Measurements from ENCODE around the gene LRRC31.

The LRRC31 gene

GRCh38 chr3:169907476-169907875, 37.7 kb upstream of the LRRC31 start:
- H3K9me3 ChIP-seq (ENCODE audit: severe bottlenecking), result no peaks in the 10 kb centered on the region
- no peak overlapping the region for H3K4me3 ChIP-seq (ENCODE audit: severe bottlenecking)
- peaks cover 3% of the 10 kb centered on the region for H3K27me3 ChIP-seq (ENCODE audit: insufficient read depth, poor library complexity, severe bottlenecking)
- H3K36me3 ChIP-seq (ENCODE audit: low read depth), result no peaks in the 10 kb centered on the region
- ATAC-seq (ENCODE audit: low read depth) (no peak), DNase-seq (ENCODE audit: low spot score) (no peak)
- TF ChIP-seq, protein P1, sequence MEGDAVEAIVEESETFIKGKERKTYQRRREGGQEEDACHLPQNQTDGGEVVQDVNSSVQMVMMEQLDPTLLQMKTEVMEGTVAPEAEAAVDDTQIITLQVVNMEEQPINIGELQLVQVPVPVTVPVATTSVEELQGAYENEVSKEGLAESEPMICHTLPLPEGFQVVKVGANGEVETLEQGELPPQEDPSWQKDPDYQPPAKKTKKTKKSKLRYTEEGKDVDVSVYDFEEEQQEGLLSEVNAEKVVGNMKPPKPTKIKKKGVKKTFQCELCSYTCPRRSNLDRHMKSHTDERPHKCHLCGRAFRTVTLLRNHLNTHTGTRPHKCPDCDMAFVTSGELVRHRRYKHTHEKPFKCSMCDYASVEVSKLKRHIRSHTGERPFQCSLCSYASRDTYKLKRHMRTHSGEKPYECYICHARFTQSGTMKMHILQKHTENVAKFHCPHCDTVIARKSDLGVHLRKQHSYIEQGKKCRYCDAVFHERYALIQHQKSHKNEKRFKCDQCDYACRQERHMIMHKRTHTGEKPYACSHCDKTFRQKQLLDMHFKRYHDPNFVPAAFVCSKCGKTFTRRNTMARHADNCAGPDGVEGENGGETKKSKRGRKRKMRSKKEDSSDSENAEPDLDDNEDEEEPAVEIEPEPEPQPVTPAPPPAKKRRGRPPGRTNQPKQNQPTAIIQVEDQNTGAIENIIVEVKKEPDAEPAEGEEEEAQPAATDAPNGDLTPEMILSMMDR (IDR thresholded peaks at IDR 0.05; ENCODE audit: poor library complexity, severe bottlenecking), result no peak
- H3K4me1 ChIP-seq (ENCODE audit: insufficient read depth, poor library complexity, severe bottlenecking), result no peaks in the 10 kb centered on the region
- H3K27ac ChIP-seq (ENCODE audit: poor library complexity, severe bottlenecking), result no peak overlapping the region

GRCh38 chr3:169905404-169905803, 35.7 kb upstream of the LRRC31 start:
- no peaks in the 10 kb centered on the region for H3K4me1 ChIP-seq (ENCODE audit: insufficient read depth, poor library complexity, severe bottlenecking)
- H3K36me3 ChIP-seq (ENCODE audit: low read depth), result no peaks in the 10 kb centered on the region
- H3K27me3 ChIP-seq (ENCODE audit: insufficient read depth, poor library complexity, severe bottlenecking), result peaks cover 3% of the 10 kb centered on the region
- ATAC-seq (ENCODE audit: low read depth), result no peak
- DNase-seq (ENCODE audit: low spot score), result no peak
- H3K27ac ChIP-seq (ENCODE audit: poor library complexity, severe bottlenecking), result no peak overlapping the region
- TF ChIP-seq, protein P1 (IDR thresholded peaks at IDR 0.05; ENCODE audit: poor library complexity, severe bottlenecking), result no peak
- peaks cover 3% of the 10 kb centered on the region for H3K9me3 ChIP-seq (ENCODE audit: severe bottlenecking)
- no peak overlapping the region for H3K4me3 ChIP-seq (ENCODE audit: severe bottlenecking)

GRCh38 chr3:169901453-169901852, 31.7 kb upstream of the LRRC31 start:
- Histone ChIP-seq H3K9me3 (ENCODE audit: severe bottlenecking) (peaks cover 3% of the 10 kb centered on the region), H3K4me3 (ENCODE audit: severe bottlenecking) (no peak overlapping the region), H3K27ac (ENCODE audit: poor library complexity, severe bottlenecking) (no peak overlapping the region), H3K4me1 (ENCODE audit: insufficient read depth, poor library complexity, severe bottlenecking) (no peaks in the 10 kb centered on the region), H3K27me3 (ENCODE audit: insufficient read depth, poor library complexity, severe bottlenecking) (no peaks in the 10 kb centered on the region), H3K36me3 (ENCODE audit: low read depth) (no peaks in the 10 kb centered on the region)
- TF ChIP-seq, protein P1 (IDR thresholded peaks at IDR 0.05; ENCODE audit: poor library complexity, severe bottlenecking), result no peak
- DNase-seq (ENCODE audit: low spot score) (no peak), ATAC-seq (ENCODE audit: low read depth) (no peak)

DNA sequence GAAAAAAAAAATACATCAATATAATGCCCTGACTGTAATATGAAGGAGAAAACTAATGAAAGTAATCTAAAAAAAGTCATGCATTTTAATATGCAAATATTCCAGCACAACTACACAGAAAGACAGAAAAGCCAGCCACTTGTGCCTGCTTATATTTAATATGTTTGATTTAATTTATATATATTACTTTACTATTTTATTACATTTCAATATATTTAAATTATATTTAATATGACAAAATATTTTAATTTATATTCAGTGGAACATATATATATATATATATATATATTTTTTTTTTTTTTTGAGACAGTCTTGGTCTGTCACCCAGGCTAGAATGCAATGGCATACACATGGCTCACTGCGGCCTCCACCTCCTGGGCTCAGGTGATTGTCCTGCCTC, 27.5 kb upstream of the LRRC31 start:
- no peaks in the 10 kb centered on the region for H3K36me3 ChIP-seq (ENCODE audit: low read depth)
- H3K27ac ChIP-seq (ENCODE audit: poor library complexity, severe bottlenecking), result no peak overlapping the region
- TF ChIP-seq, protein P1 (IDR thresholded peaks at IDR 0.05; ENCODE audit: poor library complexity, severe bottlenecking), result no peak
- no peaks in the 10 kb centered on the region for H3K4me1 ChIP-seq (ENCODE audit: insufficient read depth, poor library complexity, severe bottlenecking)
- ATAC-seq (ENCODE audit: low read depth), result no peak
- no peak overlapping the region for H3K4me3 ChIP-seq (ENCODE audit: severe bottlenecking)
- no peaks in the 10 kb centered on the region for H3K27me3 ChIP-seq (ENCODE audit: insufficient read depth, poor library complexity, severe bottlenecking)
- peaks cover 3% of the 10 kb centered on the region for H3K9me3 ChIP-seq (ENCODE audit: severe bottlenecking)
- no peak for DNase-seq (ENCODE audit: low spot score)

- Histone ChIP-seq H3K4me3 (ENCODE audit: severe bottlenecking) (no peak overlapping the region), H3K36me3 (ENCODE audit: low read depth) (no peaks in the 10 kb centered on the region), H3K27ac (ENCODE audit: poor library complexity, severe bottlenecking) (no peak overlapping the region), H3K27me3 (ENCODE audit: insufficient read depth, poor library complexity, severe bottlenecking) (no peaks in the 10 kb centered on the region), H3K4me1 (ENCODE audit: insufficient read depth, poor library complexity, severe bottlenecking) (no peaks in the 10 kb centered on the region), H3K9me3 (ENCODE audit: severe bottlenecking) (no peaks in the 10 kb centered on the region)
- ATAC-seq (ENCODE audit: low read depth) (no peak), DNase-seq (ENCODE audit: low spot score) (no peak)
- TF ChIP-seq, protein P1 (IDR thresholded peaks at IDR 0.05; ENCODE audit: poor library complexity, severe bottlenecking), result no peak
These were observed 25.3 kb upstream of the LRRC31 start for GRCh38 chr3:169895072-169895471.
